NB4 (cell line): Measurements from ENCODE around the gene IFT81.

ENCODE experiments used
- DNase-seq: peaks from one replicate; pipeline ENCODE4 v3.0.0; 2010; ENCODE audit warnings: low read depth
- H3K4me3 ChIP-seq: one replicate; pipeline ENCODE4 v1.5.1; 2011; ENCODE audit warnings: mild to moderate bottlenecking, low read depth, low read length, moderate library complexity
- MYC ChIP-seq: IDR thresholded peaks from 2 replicates; pipeline ENCODE4 v1.6.1; 2011; ENCODE audit warnings: low read depth, low read length
- POLR2A ChIP-seq: IDR thresholded peaks from 2 replicates; pipeline ENCODE4 v1.6.1; 2011; ENCODE audit warnings: mild to moderate bottlenecking; ENCODE audit not compliant: insufficient read length; ENCODE audit errors: extremely low read depth
- TF ChIP-seq, protein P1 (sequence below): IDR thresholded peaks from one replicate; pipeline ENCODE4 v1.5.1; 2012; ENCODE audit warnings: low read depth, low read length
- TF ChIP-seq, protein P2 (sequence below): IDR thresholded peaks from 2 replicates; pipeline ENCODE4 v1.6.1; 2011; ENCODE audit warnings: low read depth, low read length

Gene IFT81

GRCh38 chr12:110258466-110258865 is 134.3 kb downstream of the IFT81 start:
- TF ChIP-seq, protein P1, sequence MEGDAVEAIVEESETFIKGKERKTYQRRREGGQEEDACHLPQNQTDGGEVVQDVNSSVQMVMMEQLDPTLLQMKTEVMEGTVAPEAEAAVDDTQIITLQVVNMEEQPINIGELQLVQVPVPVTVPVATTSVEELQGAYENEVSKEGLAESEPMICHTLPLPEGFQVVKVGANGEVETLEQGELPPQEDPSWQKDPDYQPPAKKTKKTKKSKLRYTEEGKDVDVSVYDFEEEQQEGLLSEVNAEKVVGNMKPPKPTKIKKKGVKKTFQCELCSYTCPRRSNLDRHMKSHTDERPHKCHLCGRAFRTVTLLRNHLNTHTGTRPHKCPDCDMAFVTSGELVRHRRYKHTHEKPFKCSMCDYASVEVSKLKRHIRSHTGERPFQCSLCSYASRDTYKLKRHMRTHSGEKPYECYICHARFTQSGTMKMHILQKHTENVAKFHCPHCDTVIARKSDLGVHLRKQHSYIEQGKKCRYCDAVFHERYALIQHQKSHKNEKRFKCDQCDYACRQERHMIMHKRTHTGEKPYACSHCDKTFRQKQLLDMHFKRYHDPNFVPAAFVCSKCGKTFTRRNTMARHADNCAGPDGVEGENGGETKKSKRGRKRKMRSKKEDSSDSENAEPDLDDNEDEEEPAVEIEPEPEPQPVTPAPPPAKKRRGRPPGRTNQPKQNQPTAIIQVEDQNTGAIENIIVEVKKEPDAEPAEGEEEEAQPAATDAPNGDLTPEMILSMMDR: no peak
- TF ChIP-seq, protein P2, sequence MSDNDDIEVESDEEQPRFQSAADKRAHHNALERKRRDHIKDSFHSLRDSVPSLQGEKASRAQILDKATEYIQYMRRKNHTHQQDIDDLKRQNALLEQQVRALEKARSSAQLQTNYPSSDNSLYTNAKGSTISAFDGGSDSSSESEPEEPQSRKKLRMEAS: no peak
- no peak for TF ChIP-seq POLR2A
- no peak for TF ChIP-seq MYC
- H3K4me3 ChIP-seq: no peak overlapping the region
- DNase-seq: no peak

DNA sequence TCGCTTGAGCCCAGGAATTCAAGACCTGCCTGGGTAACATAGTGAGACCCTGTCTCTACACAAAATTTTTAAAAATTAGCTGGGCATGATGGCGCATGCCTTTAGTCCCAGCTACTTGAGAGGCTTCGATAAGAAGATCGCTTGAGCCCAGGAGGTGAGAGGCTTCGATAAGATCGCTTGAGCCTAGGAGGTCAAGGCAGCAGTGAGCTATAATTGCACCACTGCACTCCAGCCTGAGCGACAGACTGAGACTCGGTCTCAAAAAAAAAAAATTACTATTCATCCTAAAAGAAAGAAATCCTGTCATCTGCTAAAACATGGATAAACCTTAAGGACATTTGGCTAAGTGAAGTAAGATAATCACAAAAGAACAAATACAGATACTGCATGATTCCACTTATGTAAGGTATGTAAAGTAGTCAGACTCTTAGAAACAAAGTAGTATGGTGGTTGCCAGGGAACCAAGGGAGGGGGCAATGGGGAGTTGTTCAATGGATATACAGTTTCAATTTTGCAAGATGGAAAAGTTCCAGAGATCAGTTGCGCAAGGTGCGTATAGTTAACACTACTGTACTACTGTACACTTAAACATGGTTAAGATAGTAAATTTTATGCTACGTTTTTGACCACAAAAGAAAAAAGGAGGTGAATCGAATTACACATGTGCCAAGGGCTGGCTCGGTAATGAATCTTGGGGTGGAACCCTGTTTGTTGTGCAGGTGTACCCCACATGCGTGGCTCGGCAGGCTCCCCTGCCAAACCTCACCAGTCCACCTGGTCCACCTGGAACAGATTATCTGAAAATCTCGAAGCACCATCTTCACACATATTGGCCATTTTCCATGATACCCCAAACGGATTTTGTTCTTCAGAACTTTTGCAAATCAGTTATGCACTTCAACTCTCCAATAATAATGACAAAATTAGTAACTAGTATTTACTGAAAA is 138.6 kb downstream of the IFT81 start:
- H3K4me3 ChIP-seq: no peak overlapping the region
- peak; percentile 68 for DNase-seq
- TF ChIP-seq POLR2A (no peak), MYC (no peak)
- TF ChIP-seq, protein P2: no peak
- TF ChIP-seq, protein P1: no peak

DNA sequence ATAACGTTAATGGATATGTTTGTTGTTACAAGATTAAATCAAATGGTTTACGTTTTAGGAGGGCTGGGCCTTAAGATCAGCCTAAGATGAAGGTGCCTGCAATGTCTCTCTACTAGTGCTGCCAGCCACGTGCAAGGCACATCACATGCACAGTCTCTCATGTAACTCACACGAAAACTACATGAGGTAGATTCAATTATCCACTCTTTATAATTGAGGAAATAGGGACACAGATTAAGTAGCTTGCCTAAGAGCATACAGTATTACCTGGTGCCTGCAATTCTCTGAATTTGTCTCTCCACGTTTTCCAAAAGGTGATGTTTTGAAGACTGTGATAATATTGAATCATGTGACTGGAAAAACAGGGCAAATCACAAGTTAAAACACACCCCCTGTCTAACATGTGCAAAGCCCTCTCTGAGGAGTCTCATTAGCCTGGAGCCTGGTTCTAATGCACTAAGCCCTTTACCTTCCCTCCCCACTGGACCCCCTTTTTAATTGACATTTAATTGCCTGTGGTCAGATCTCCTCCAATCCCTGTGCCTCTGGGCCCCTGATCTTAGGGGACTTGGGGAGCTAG is 142.3 kb downstream of the IFT81 start:
- TF ChIP-seq MYC (no peak), POLR2A (no peak)
- TF ChIP-seq, protein P1: no peak
- TF ChIP-seq, protein P2: no peak
- no peak for DNase-seq
- no peak overlapping the region for H3K4me3 ChIP-seq

DNA sequence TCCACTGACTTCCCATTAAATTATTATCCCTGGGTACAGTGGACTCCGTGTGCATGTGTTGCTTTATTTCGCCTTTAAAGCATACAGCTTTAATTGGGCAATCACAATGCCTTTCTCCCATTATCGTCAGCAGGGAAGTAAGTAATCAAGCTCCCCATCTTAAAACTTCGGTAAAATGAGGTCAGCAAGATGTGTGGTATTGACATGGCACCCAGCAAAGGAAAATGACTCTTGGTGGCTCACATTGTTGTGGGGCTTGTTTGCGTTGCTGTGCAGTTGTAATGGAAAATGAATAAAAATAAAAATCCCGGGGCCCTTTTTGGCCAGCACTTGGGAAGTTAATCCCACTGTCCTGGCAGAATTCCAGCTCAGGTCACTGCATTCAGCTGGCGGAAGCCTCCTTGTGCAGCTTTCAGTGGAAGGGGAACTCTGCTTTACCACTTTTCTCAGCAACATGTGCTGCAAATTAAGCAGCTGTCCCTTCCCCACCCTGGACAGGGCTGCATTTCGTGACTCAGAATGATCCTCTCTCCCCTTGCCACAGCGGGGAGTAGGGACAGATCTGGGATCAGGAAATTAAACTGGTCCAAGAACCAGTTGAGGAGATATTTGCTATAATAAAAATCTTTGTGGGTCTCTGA is 142.9 kb downstream of the IFT81 start:
- no peak for DNase-seq
- TF ChIP-seq, protein P2: peak; percentile 30; the same call in 1 of the 2 replicates
- no peak for TF ChIP-seq MYC
- no peak for TF ChIP-seq POLR2A

More for the DNA sequence above, 142.9 kb downstream of the IFT81 start:
- H3K4me3 ChIP-seq: no peak overlapping the region
